Measurements from ENCODE around the gene ADCY9.

DNA sequence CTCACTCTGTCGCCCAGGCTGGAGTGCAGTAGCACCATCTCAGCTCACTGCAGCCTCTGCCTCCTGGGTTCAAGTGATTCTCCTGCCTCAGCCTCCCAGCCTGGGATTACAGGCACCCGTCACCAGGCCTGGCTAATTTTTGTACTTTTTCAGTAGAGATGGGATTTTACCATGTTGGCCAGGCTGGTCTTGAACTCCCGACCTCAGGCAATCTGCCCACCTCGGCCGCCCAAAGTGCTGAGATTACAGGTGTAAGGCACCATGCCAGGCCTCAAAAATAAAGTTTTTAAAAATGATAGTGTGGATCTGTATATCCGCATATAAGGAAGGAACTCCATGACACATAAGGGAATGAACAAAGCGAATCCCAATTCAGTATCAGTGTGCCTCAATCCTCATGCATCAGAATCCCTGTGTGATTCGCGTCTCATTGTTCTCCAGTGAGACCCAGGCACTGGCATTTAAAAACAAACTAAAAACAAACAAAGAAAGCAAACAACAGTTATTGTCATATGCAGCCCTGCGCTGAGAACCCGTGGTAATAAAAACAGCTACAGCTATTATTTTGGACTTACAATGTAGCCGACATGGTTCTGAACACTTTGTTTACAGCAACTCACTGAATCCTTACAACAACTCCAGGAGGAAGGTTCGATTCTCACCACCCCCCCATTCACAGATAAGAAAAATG lies 181.6 kb downstream of the ADCY9 start:
- TF ChIP-seq, protein P1, sequence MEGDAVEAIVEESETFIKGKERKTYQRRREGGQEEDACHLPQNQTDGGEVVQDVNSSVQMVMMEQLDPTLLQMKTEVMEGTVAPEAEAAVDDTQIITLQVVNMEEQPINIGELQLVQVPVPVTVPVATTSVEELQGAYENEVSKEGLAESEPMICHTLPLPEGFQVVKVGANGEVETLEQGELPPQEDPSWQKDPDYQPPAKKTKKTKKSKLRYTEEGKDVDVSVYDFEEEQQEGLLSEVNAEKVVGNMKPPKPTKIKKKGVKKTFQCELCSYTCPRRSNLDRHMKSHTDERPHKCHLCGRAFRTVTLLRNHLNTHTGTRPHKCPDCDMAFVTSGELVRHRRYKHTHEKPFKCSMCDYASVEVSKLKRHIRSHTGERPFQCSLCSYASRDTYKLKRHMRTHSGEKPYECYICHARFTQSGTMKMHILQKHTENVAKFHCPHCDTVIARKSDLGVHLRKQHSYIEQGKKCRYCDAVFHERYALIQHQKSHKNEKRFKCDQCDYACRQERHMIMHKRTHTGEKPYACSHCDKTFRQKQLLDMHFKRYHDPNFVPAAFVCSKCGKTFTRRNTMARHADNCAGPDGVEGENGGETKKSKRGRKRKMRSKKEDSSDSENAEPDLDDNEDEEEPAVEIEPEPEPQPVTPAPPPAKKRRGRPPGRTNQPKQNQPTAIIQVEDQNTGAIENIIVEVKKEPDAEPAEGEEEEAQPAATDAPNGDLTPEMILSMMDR (IDR thresholded peaks at IDR 0.05), result no peak
- no peak for TF ChIP-seq POLR2A (IDR thresholded peaks at IDR 0.05)
- TF ChIP-seq POLR2AphosphoS5 (IDR thresholded peaks at IDR 0.05), result no peak
